PFSK-1 (cell line): ENCODE results near the gene PTPRN2.

Source experiments
- POLR2AphosphoS5 ChIP-seq: IDR thresholded peaks from 2 replicates; pipeline ENCODE4 v1.6.1; 2012; ENCODE audit warnings: low read depth, mild to moderate bottlenecking, control low read depth, low read length, moderate library complexity
- REST ChIP-seq, 2 experiments: IDR thresholded peaks; 2 replicates each; pipeline versions ENCODE4 v1.6.1 to v1.8.0; 2011 to 2012; ENCODE audit warnings: low read depth in 2 of 2, low read length in 2 of 2, control low read depth in 1 of 2, inconsistent platforms in 1 of 2, mild to moderate bottlenecking in 1 of 2, moderate library complexity in 1 of 2; ENCODE audit not compliant: insufficient read depth in 1 of 2
- TAF1 ChIP-seq: IDR thresholded peaks from 2 replicates; pipeline ENCODE4 v1.6.1; 2012; ENCODE audit warnings: low read length, control low read depth, borderline replicate concordance; ENCODE audit not compliant: insufficient read depth

- TF ChIP-seq POLR2AphosphoS5 (no peak), REST (IDR thresholded peaks at IDR 0.05; ENCODE audit: insufficient read depth in 1 of 2, low read depth in 2 of 2, low read length in 2 of 2) (no peak), TAF1 (no peak)
These were observed 587.5 kb downstream of the PTPRN2 start for GRCh38 chr7:158000160-158000559.
